Ovary (tissue), 3 donors: Measurements from ENCODE around the gene MB.

Experiments
- CTCF ChIP-seq, 3 donors: fragments of 450-650 bp in 2 of 3; fragments of 200-600 bp in 1 of 3; IDR thresholded peaks; one replicate each; pipeline versions ENCODE4 v1.5.1 to v1.8.0; 2016 to 2022; ENCODE audit warnings: antibody characterized with exemption in 3 of 3, mild to moderate bottlenecking in 1 of 3
- EP300 ChIP-seq: sonication (generic); formaldehyde crosslinking; IDR thresholded peaks from one replicate; pipeline ENCODE4 v1.6.1; 2017; ENCODE audit warnings: antibody characterized with exemption
- POLR2A ChIP-seq: fragments of 450-650 bp; IDR thresholded peaks from one replicate; pipeline ENCODE4 v1.6.1; 2017; ENCODE audit warnings: antibody characterized with exemption, mild to moderate bottlenecking, moderate library complexity
- donor health status: DM: no; HTN: no; CAD: no.

GRCh38 chr22:35664955-35665587 lies 47.9 kb upstream of the MB start:
- TF ChIP-seq CTCF (IDR thresholded peaks at IDR 0.05) (no peak), POLR2A (no peak), EP300 (no peak)
